ENCODE results near the gene TMEM234.

The TMEM234 gene

DNA sequence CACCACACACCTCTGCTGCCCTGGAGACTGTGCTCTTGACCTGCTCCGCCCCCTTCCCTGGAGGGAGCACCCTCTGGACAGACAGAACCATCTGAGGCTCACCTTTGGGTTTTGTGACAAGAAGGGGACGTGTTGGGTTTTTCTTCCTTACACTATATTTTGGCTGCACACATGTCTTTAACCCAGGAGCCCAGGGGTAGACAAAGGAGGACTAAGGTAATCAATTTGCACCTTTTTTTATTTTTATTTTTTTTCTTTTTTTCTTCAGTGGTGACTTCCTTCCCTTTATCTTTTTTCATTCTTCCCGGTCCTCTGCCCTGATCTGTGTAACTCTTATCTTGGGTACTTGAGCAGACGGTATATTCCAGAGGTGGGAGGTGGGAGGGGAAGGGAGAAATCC, 51.2 kb downstream of the TMEM234 start:
- no peak for DNase-seq

Data from effector CD4-positive, alpha-beta T cell (primary cell).